ENCODE data around the gene SLF2.

The SLF2 gene

DNA sequence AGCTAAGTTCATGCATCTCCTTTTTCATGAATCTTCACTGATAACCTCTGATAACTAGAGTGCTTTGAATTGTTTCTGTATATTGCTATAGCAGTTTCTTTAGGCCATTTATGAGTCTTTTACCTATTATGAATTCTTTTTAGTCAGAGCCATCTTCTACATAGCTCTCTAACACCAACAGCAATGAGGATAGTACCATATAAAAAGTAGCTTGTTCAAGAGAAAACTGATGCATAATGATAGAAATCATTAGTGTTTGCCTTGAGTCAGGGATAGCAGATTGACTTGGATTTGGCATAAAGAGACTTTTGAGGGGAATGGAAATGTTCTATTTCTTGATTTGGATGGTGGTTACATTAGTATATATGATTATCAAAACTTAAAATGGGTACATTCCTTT lies 30.7 kb downstream of the SLF2 start:
- H3K27me3 ChIP-seq = no peaks in the 10 kb centered on the region
- no peaks in the 10 kb centered on the region for H3K4me1 ChIP-seq (ENCODE audit: control insufficient read depth in 1 of 2, insufficient read depth in 1 of 2, low read depth in 1 of 2, low read length in 1 of 2)
- peaks cover 90% of the 10 kb centered on the region for H3K36me3 ChIP-seq
- H3K4me3 ChIP-seq (ENCODE audit: low read depth in 1 of 2, low read length in 1 of 2) = no peak overlapping the region
- H3K9me3 ChIP-seq = no peaks in the 10 kb centered on the region
- TF ChIP-seq, protein P1, sequence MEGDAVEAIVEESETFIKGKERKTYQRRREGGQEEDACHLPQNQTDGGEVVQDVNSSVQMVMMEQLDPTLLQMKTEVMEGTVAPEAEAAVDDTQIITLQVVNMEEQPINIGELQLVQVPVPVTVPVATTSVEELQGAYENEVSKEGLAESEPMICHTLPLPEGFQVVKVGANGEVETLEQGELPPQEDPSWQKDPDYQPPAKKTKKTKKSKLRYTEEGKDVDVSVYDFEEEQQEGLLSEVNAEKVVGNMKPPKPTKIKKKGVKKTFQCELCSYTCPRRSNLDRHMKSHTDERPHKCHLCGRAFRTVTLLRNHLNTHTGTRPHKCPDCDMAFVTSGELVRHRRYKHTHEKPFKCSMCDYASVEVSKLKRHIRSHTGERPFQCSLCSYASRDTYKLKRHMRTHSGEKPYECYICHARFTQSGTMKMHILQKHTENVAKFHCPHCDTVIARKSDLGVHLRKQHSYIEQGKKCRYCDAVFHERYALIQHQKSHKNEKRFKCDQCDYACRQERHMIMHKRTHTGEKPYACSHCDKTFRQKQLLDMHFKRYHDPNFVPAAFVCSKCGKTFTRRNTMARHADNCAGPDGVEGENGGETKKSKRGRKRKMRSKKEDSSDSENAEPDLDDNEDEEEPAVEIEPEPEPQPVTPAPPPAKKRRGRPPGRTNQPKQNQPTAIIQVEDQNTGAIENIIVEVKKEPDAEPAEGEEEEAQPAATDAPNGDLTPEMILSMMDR (IDR thresholded peaks at IDR 0.05) = no peak
- H3K27ac ChIP-seq = no peak overlapping the region

DNA sequence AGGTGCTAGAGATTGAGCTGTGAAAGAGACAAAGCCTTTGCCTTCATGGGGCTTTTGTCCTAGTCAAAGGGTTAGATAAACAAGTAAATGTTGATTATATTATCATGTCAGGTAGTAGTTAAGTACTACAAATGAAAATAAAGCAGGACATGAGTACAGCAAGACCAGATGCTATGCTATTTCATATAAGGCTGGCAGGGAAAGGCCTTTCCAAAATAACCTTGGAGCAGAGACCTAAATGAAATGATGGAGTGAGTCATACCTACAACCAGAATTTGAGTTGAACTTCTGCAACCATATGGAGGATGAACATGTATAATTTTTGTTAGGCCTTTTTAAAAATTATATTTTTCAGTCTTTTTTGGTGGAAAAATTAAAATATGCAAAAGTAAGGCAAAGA lies 33.0 kb downstream of the SLF2 start:
- Histone ChIP-seq H3K9me3 (no peaks in the 10 kb centered on the region), H3K4me1 (ENCODE audit: control insufficient read depth in 1 of 2, insufficient read depth in 1 of 2, low read depth in 1 of 2, low read length in 1 of 2) (no peaks in the 10 kb centered on the region), H3K4me3 (ENCODE audit: low read depth in 1 of 2, low read length in 1 of 2) (no peak overlapping the region), H3K36me3 (peaks cover 92% of the 10 kb centered on the region), H3K27ac (no peak overlapping the region), H3K27me3 (no peaks in the 10 kb centered on the region)
- TF ChIP-seq, protein P1 (IDR thresholded peaks at IDR 0.05) = no peak

DNA sequence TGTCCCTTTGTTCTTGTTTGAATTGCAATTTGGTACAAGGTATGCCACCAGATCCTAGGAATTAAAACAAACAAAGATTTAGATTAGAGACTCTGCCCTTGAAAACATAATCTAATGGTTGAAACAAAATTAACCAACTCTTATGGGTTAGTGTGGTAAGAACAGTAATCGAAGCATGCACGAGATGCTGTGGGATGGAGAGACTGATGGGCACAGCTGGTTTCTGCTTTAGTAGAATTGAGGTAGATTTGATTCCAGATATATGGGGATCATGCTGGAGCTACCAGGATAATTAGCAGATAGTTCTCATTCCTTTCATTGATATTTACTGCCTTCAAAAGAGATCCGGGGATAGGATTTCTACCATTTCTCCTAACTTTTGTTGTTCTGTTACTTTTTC lies 36.2 kb downstream of the SLF2 start:
- H3K9me3 ChIP-seq = no peaks in the 10 kb centered on the region
- peaks cover 91% of the 10 kb centered on the region for H3K36me3 ChIP-seq
- H3K27ac ChIP-seq = no peak overlapping the region
- H3K4me1 ChIP-seq (ENCODE audit: control insufficient read depth in 1 of 2, insufficient read depth in 1 of 2, low read depth in 1 of 2, low read length in 1 of 2) = no peaks in the 10 kb centered on the region
- H3K27me3 ChIP-seq = no peaks in the 10 kb centered on the region
- TF ChIP-seq, protein P1 (IDR thresholded peaks at IDR 0.05) = no peak
- H3K4me3 ChIP-seq (ENCODE audit: low read depth in 1 of 2, low read length in 1 of 2) = no peak overlapping the region

DNA sequence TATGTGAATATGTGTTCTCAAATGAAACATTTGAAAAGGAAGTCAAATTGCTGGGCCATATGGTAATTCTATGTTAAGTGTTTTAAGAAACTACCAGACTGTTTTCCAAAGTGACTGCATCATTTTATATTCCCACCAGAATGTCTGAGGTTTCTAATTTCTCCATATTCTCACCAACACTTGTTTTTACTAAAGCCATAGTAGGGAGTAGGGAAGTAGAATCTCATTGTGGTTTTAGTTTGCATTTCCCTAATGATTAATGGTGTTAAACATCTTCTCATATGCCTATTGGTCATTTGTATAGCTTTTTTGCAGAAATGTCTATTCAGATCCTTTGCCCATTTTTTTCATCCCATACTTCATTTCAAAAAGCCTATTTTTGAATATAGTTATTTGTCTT lies 47.5 kb downstream of the SLF2 start:
- Histone ChIP-seq H3K9me3 (no peaks in the 10 kb centered on the region), H3K27me3 (no peaks in the 10 kb centered on the region), H3K4me3 (ENCODE audit: low read depth in 1 of 2, low read length in 1 of 2) (no peak overlapping the region), H3K27ac (no peak overlapping the region), H3K36me3 (peaks cover 83% of the 10 kb centered on the region), H3K4me1 (ENCODE audit: control insufficient read depth in 1 of 2, insufficient read depth in 1 of 2, low read depth in 1 of 2, low read length in 1 of 2) (no peaks in the 10 kb centered on the region)
- TF ChIP-seq, protein P1 (IDR thresholded peaks at IDR 0.05) = no peak

DNA sequence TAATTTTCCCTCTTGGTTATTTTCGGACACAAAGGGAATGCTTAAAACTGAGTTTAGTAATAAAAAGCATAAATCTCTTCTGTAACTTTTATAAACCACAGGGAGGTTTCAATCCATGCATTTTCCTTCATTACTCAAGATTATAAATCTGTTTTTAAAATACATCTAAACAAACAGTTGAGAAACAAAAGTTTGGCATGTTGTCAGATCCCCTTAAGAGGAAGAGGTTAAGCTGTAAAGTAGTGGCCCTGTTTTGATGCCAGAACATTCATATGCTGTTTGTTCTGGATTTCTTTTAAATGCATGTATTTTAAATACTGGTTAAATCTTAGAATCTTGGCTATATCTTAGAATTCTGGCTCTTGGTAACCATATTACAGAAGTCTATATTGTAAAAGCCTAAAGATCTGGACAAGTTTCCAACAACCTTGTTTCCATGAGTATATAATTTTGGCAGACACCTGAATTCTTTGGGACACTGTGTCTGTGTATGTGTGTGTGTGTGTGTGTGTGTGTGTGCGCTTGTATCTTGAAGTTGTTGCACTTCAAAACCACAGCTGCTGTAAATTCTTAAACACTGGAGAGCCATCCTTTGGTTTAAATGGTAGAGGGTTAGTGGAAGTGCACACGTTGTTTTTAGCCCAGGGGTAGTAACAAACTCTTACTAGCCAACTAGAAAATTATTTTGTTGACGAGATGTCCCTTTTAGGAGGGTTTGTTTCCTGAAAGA lies 49.8 kb downstream of the SLF2 start:
- H3K9me3 ChIP-seq = no peaks in the 10 kb centered on the region
- H3K27ac ChIP-seq = no peak overlapping the region
- no peaks in the 10 kb centered on the region for H3K4me1 ChIP-seq (ENCODE audit: control insufficient read depth in 1 of 2, insufficient read depth in 1 of 2, low read depth in 1 of 2, low read length in 1 of 2)
- TF ChIP-seq, protein P1 (IDR thresholded peaks at IDR 0.05) = no peak
- no peaks in the 10 kb centered on the region for H3K27me3 ChIP-seq
- H3K4me3 ChIP-seq (ENCODE audit: low read depth in 1 of 2, low read length in 1 of 2) = no peak overlapping the region
- H3K36me3 ChIP-seq = peaks cover 77% of the 10 kb centered on the region
